Measurements from ENCODE around the gene SORBS1. TPM values are rescaled to one million over a fixed set of nuclear protein-coding genes. Genes with fewer than 3 reads are reported as not detected.
A peak's percentile ranks its signal among the peaks of the same experiment; 100 is the strongest.

SORBS1 gene
- total RNA-seq, 2 donors from 2014 or later: 465 to 617 TPM

DNA sequence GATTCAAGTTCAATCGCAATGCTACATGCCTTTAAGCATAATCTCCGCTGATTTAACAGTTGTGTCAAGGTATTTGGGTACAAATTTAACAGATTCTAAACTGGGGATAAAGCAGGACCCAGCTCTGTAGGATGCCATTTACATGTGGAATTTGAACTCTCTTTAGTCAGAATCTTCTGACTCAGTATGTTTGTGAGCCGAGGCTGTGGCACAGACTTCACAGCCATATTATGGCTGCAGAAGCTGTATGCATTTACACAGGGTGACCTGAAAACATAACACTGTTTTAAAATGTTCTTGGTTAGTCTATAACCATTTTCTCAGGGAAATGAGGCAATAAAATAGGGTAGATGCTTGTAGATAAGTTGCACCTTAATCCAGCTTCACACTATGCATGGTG, 279.1 kb downstream of the SORBS1 start:
- DNase-seq: no peak
- no peak for ATAC-seq
- intact Hi-C loops (cut with DNase I): no loop called here

DNA sequence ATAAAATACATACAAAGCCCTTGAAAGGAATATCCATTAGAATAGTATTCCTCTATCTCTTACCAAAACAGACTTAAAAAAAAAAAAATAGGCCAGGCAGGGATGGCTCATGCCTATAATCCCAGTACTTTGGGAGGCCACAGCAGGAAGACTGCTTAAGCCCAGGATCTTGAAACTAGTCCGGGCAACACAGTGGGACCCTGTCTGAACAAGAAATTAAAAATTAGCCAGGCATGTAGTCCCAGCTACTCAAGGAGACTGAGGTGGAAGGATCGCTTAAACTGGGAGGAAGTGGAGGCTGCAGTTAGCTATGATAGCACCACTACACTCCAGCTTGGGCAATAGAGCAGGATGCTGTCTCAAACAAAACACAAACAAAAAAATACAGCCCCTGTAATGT, 280.0 kb downstream of the SORBS1 start:
- DNase-seq: no peak
- ATAC-seq: no peak
- intact Hi-C loops (cut with DNase I): no loop called here

DNA sequence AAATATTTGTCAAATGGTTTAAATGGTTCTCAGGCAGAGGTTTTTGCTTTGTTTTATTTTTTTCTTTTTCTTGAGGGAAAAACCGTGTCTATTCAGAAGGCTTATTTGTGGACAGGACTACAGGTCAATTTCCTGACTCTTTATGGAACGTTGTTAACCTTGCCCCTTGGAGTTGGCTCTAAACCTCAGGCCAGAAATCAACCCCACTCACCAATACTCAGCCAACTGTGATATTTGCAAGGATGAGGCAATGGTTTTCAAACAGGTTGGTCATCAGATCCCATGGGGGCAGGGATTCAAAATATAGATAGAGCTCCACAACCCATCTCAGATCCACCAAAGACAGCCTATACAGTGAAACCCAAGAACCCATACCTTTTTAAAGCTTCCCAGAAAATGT, 280.5 kb downstream of the SORBS1 start:
- intact Hi-C loops (cut with DNase I): no loop called here
- DNase-seq (no peak), ATAC-seq (no peak)

DNA sequence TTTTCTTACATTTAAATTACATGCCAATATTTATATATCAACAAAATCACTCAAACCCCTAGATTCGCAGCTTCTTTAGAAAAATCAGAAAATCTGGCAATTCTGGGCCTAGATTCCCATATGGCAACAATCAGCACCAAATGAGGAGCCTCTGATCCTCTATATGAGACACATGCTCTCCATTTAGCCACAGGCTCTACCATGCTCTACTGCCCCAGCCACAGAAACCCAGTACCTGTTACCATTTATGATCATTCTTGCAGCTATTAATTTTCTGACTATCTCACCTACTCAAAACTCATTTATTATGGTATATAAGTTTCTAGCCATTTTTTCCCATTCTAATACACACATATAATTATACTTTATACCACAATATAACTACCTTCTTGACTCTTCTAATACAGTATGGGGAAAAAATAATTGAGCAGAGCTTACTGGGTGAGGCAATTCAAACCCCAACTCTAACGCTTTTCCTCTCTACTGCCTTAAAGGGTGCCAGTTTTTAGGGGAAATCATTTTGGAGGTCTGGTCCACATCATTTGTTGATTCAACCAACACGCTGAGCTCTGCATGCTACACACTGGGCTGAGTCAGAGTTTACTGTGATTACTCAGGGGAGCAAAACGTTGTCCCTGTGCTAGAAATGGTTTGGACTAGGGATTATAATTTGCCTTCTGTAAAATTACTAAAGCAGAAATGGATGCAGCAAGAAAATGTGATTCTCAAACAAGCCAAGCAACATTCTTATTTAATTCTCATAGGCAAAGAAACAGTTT, 281.9 kb downstream of the SORBS1 start:
- ATAC-seq (peak in 1 of 2 donors; percentile 53), DNase-seq (no peak)
- intact Hi-C loops (cut with DNase I): no loop called here

- intact Hi-C loops (cut with DNase I): no loop called here
- no peak for DNase-seq
These were observed 282.8 kb downstream of the SORBS1 start for GRCh38 chr10:95278061-95278988.

DNA sequence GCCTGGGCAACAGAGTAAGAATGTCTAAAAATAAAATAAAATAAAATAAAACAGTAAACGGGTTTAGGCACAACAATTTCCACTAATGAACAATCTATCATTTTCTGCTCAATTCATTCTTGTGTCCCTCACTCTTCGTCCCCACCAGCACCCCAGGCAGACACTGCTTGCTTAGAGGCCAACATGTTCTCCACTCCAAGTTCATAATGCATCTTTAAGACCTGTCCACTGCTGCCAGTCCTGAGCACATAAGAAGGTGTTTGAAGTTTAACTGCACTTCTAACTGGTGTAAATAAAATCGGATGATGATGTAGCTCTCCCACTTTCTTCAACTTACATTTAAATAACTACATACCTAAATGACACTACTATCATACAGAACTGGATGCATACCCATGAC, 283.6 kb downstream of the SORBS1 start:
- intact Hi-C loops (cut with DNase I): no loop called here
- no peak for ATAC-seq

More at GRCh38 chr10:95278061-95278988, 282.8 kb downstream of the SORBS1 start:
- ATAC-seq: no peak

DNA sequence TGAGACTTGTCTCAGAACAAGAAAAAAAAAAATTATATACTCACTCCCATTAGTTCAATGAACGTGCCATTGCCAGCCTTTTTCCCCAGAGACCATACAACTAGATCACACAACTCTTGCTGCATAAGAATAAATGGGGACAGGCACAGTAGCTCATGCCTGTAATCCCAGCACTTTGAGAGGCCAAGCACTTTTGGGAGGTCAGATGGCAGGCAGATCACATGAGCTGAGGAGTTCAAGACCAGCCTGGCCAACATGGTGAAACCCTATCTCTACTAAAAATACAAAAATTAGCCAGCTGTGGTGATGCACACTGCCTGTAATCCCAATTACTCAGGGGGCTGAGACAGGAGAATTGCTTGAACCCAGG, 284.0 kb downstream of the SORBS1 start:
- DNase-seq (no peak), ATAC-seq (no peak)
- intact Hi-C loops (cut with DNase I): no loop called here

More for the DNA sequence above, 283.6 kb downstream of the SORBS1 start:
- no peak for DNase-seq

GRCh38 chr10:95276367-95277200, 284.6 kb downstream of the SORBS1 start:
- peak; percentile 19 to 51 for ATAC-seq
- no peak for DNase-seq
- intact Hi-C loops (cut with DNase I): no loop called here

GRCh38 chr10:95275726-95276366, 285.3 kb downstream of the SORBS1 start:
- intact Hi-C loops (cut with DNase I): no loop called here
- ATAC-seq: peak; percentile 20 to 34
- DNase-seq: no peak

- intact Hi-C loops (cut with DNase I): no loop called here
- ATAC-seq (peak; percentile 51 to 59), DNase-seq (peak; percentile 46)
These were observed 287.5 kb downstream of the SORBS1 start for GRCh38 chr10:95273393-95274312.

DNA sequence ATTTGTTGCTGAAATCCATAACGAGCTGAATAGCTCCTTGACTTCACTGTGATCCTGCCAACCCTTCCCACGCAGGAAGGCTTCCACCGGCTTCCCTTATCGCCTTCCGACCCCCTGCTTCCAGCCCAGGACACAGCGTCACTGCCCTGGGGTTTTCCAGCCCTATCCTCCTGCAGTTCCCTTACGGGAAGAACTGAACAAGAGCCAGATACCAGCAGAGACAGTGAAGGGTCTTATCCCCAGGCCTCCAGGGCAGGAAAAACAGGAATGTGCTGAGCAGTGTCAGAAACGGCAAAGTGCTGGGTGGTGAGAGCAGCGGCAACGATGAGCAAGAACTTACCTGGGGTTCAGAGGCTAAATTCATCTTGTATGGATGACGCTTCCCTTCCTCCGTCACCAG, 292.7 kb downstream of the SORBS1 start:
- intact Hi-C loops (cut with DNase I): no loop called here
- DNase-seq (peak; percentile 89), ATAC-seq (peak; percentile 87 to 88)

GRCh38 chr10:95267251-95267650, 293.9 kb downstream of the SORBS1 start:
- no peak for ATAC-seq
- intact Hi-C loops (cut with DNase I): no loop called here
- no peak for DNase-seq

GRCh38 chr10:95266674-95267095, 294.5 kb downstream of the SORBS1 start:
- ATAC-seq: peak; percentile 58 to 79
- intact Hi-C loops (cut with DNase I): no loop called here
- no peak for DNase-seq

DNA sequence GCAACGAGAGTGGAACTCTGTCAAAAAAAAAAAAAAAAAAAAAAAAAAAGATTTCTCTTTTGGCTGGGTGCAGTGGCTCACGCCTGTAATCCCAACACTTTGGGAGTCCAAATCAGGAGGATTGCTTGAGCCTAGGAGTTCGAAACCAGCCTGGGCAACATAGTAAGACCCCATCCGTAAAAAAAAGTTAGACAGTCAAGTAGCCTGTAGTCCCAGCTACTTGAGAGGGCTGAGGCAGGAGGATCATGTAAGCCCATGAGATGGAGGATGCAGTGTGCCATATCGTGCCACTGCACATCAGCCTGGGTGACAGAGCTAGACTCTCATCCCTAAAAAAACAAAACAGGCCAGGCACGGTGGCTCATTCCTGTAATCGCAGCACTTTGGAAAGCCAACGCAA, 295.6 kb downstream of the SORBS1 start:
- intact Hi-C loops (cut with DNase I): no loop called here
- no peak for ATAC-seq
- no peak for DNase-seq

GRCh38 chr10:95264227-95265051, 296.7 kb downstream of the SORBS1 start:
- no peak for DNase-seq
- no peak for ATAC-seq

DNA sequence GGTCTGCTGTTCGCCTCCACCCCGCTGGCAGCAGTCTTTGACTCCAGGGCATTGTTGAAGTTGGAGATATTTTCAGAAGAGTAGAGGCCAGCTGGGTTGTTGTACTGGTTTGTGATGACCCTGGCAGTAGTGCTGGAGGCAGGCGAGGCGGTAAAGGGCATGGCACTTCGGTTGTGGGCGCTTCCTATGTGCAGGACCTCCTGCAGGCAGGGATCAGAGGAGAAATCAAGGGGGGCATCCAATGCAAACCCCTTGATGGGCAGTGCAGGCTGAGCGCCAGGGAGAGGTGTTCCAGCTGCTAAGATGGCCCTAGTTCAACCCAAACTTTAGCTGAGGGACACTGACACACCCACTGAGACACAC, 297.3 kb downstream of the SORBS1 start:
- intact Hi-C loops (cut with DNase I): no loop called here
- ATAC-seq (no peak), DNase-seq (no peak)

More at GRCh38 chr10:95264227-95265051, 296.7 kb downstream of the SORBS1 start:
- intact Hi-C loops (cut with DNase I): no loop called here

Measured in left cardiac atrium (tissue), 4 donors.